HepG2 (cell line): ENCODE measurements around the gene UBR3. TPM values are rescaled to one million over a fixed set of nuclear protein-coding genes. Genes with fewer than 3 reads are reported as not detected.

Experiments
- HNRNPL ChIP-seq: fragments of 200-400 bp; formaldehyde crosslinking; IDR thresholded peaks from 2 replicates; pipeline ENCODE4 v1.6.1; 2017; ENCODE audit warnings: mild to moderate bottlenecking, low read depth, low read length
- TRIM24 ChIP-seq: sonication (generic); formaldehyde crosslinking; IDR thresholded peaks from 2 replicates; pipeline ENCODE4 v1.8.0; 2022; ENCODE audit warnings: mild to moderate bottlenecking, missing genetic modification reagents
- ZC3H4 ChIP-seq: sonication (generic); formaldehyde crosslinking; IDR thresholded peaks from 2 replicates; pipeline ENCODE4 v1.4.0; 2020; ENCODE audit warnings: missing genetic modification reagents, borderline replicate concordance
- ZNF232 ChIP-seq: sonication (generic); formaldehyde crosslinking; IDR thresholded peaks from 2 replicates; pipeline ENCODE4 v1.4.0; 2020; ENCODE audit warnings: missing genetic modification reagents, borderline replicate concordance
- ZNF251 ChIP-seq: sonication (generic); formaldehyde crosslinking; IDR thresholded peaks from 2 replicates; pipeline ENCODE4 v1.9.0; 2021; ENCODE audit warnings: mild to moderate bottlenecking, missing genetic modification reagents
- ZNF253 ChIP-seq: sonication (generic); formaldehyde crosslinking; IDR thresholded peaks from 2 replicates; pipeline ENCODE4 v1.8.0; 2022; ENCODE audit warnings: mild to moderate bottlenecking, missing genetic modification reagents, borderline replicate concordance
- ZNF430 ChIP-seq: sonication (generic); formaldehyde crosslinking; IDR thresholded peaks from 2 replicates; pipeline ENCODE4 v1.9.0; 2021; ENCODE audit warnings: mild to moderate bottlenecking, missing genetic modification reagents
- ZNF484 ChIP-seq: sonication (generic); formaldehyde crosslinking; IDR thresholded peaks from 2 replicates; pipeline ENCODE4 v1.5.1; 2020; ENCODE audit warnings: mild to moderate bottlenecking, low read depth, missing genetic modification reagents, borderline replicate concordance
- ZNF746 ChIP-seq: sonication (generic); formaldehyde crosslinking; IDR thresholded peaks from 2 replicates; pipeline ENCODE4 v1.8.0; 2022; ENCODE audit warnings: mild to moderate bottlenecking, missing genetic modification reagents
- ZNF761 ChIP-seq: sonication (generic); formaldehyde crosslinking; conservative IDR thresholded peaks from 2 replicates; pipeline ENCODE4 v1.4.0; 2020; ENCODE audit warnings: mild to moderate bottlenecking, missing genetic modification reagents
- ZNF841 ChIP-seq: sonication (generic); formaldehyde crosslinking; IDR thresholded peaks from 2 replicates; pipeline ENCODE4 v1.8.1; 2023; ENCODE audit warnings: missing genetic modification reagents, borderline replicate concordance
- ZSCAN12 ChIP-seq: sonication (generic); formaldehyde crosslinking; IDR thresholded peaks from 2 replicates; pipeline ENCODE4 v1.9.0; 2021; ENCODE audit warnings: mild to moderate bottlenecking, missing genetic modification reagents
- ZSCAN9 ChIP-seq: IDR thresholded peaks from 2 replicates; pipeline ENCODE4 v1.6.1; 2016; ENCODE audit warnings: borderline replicate concordance
- polyA plus RNA-seq, 8 experiments: library from polyadenylated mRNA; depleted of rRNA in 3 of 8; stranded (reverse) in 7 of 8; unstranded in 1 of 8; fragments of >200 nt; fragmentation: Illumina TruSeq in 4 of 8; extraction: Trizol in 4 of 8; gene quantifications; 2 replicates each; pipeline versions ENCODE4 v1.2.1 to v1.2.3, GENCODE V29; 2011 to 2016; ENCODE audit warnings: low read depth in 4 of 8, missing spikeins in 1 of 8, mixed read lengths in 1 of 8; ENCODE audit not compliant: insufficient read depth in 1 of 8
- total RNA-seq, 5 experiments: library from RNA; depleted of rRNA; stranded (reverse); fragments of >200 nt; fragmentation: Illumina TruSeq; extraction: Trizol; gene quantifications; 2 replicates each; pipeline ENCODE4 v1.2.3, GENCODE V29; 2016; ENCODE audit warnings: low read depth in 1 of 5
- TF ChIP-seq, protein P1 (sequence below), 2 experiments: fragments of 450-650 bp in 1 of 2; sonication (generic) in 1 of 2; formaldehyde crosslinking in 1 of 2; IDR thresholded peaks; 2 replicates each; pipeline versions ENCODE4 v1.6.1 to v1.8.0; 2016 to 2022; ENCODE audit warnings: antibody characterized with exemption in 1 of 2, mild to moderate bottlenecking in 1 of 2, missing genetic modification reagents in 1 of 2
- TF ChIP-seq, protein P2 (sequence below): sonication (generic); formaldehyde crosslinking; IDR thresholded peaks from 2 replicates; pipeline ENCODE4 v1.4.0; 2020; ENCODE audit warnings: missing genetic modification reagents
- TF ChIP-seq, protein P3 (sequence below): IDR thresholded peaks from 2 replicates; pipeline ENCODE4 v1.6.1; 2016; ENCODE audit warnings: missing genetic modification reagents, missing compliant biosample characterization

Gene UBR3
- total and polyA plus RNA-seq, 2 of the 13 experiments (the other 11 are each of a cell fraction or from before 2014, with no cell fraction given), result 15.1 to 28.0 TPM

- peak; percentile 75; the same call in 1 of the 2 replicates for TF ChIP-seq ZSCAN9 (CRISPR knock-in tag)
- TF ChIP-seq TRIM24 (CRISPR knock-in tag), result no peak
- no peak for TF ChIP-seq ZNF251 (CRISPR knock-in tag)
- TF ChIP-seq, protein P1, sequence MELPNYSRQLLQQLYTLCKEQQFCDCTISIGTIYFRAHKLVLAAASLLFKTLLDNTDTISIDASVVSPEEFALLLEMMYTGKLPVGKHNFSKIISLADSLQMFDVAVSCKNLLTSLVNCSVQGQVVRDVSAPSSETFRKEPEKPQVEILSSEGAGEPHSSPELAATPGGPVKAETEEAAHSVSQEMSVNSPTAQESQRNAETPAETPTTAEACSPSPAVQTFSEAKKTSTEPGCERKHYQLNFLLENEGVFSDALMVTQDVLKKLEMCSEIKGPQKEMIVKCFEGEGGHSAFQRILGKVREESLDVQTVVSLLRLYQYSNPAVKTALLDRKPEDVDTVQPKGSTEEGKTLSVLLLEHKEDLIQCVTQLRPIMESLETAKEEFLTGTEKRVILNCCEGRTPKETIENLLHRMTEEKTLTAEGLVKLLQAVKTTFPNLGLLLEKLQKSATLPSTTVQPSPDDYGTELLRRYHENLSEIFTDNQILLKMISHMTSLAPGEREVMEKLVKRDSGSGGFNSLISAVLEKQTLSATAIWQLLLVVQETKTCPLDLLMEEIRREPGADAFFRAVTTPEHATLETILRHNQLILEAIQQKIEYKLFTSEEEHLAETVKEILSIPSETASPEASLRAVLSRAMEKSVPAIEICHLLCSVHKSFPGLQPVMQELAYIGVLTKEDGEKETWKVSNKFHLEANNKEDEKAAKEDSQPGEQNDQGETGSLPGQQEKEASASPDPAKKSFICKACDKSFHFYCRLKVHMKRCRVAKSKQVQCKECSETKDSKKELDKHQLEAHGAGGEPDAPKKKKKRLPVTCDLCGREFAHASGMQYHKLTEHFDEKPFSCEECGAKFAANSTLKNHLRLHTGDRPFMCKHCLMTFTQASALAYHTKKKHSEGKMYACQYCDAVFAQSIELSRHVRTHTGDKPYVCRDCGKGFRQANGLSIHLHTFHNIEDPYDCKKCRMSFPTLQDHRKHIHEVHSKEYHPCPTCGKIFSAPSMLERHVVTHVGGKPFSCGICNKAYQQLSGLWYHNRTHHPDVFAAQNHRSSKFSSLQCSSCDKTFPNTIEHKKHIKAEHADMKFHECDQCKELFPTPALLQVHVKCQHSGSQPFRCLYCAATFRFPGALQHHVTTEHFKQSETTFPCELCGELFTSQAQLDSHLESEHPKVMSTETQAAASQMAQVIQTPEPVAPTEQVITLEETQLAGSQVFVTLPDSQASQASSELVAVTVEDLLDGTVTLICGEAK (IDR thresholded peaks at IDR 0.05), result no peak
- TF ChIP-seq, protein P1 (CRISPR knock-in tag; IDR thresholded peaks at IDR 0.05), result peak; percentile 90
- TF ChIP-seq ZNF253 (CRISPR knock-in tag), result peak; percentile 72; the same call in 1 of the 2 replicates
- peak; percentile 87 for TF ChIP-seq ZNF232 (CRISPR knock-in tag)
- peak; percentile 81; the same call in 1 of the 2 replicates for TF ChIP-seq ZNF746
- TF ChIP-seq ZC3H4 (CRISPR knock-in tag), result no peak
- TF ChIP-seq ZNF761 (CRISPR knock-in tag), result peak; percentile 77; the same call in 1 of the 2 replicates
- TF ChIP-seq ZNF484 (CRISPR knock-in tag), result no peak; the same call in 1 of the 2 replicates
- peak; percentile 87 for TF ChIP-seq ZNF430 (CRISPR knock-in tag)
- TF ChIP-seq ZSCAN12, result peak; percentile 90; the same call in 1 of the 2 replicates
- TF ChIP-seq, protein P2, sequence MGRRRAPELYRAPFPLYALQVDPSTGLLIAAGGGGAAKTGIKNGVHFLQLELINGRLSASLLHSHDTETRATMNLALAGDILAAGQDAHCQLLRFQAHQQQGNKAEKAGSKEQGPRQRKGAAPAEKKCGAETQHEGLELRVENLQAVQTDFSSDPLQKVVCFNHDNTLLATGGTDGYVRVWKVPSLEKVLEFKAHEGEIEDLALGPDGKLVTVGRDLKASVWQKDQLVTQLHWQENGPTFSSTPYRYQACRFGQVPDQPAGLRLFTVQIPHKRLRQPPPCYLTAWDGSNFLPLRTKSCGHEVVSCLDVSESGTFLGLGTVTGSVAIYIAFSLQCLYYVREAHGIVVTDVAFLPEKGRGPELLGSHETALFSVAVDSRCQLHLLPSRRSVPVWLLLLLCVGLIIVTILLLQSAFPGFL (CRISPR knock-in tag), result 0 out of 2 replicates have a peak, but pooled peaks have one; percentile 90
- TF ChIP-seq ZNF841 (CRISPR knock-in tag), result no peak
- TF ChIP-seq HNRNPL, result no peak
- TF ChIP-seq, protein P3, sequence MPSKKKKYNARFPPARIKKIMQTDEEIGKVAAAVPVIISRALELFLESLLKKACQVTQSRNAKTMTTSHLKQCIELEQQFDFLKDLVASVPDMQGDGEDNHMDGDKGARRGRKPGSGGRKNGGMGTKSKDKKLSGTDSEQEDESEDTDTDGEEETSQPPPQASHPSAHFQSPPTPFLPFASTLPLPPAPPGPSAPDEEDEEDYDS (CRISPR knock-in tag), result peak; percentile 38; the same call in 1 of the 2 replicates
These were observed 2.6 kb upstream of the UBR3 start, which contains the start of gene METTL5 (continued) for GRCh38 chr2:169824373-169825333.
